Body of pancreas (tissue), 4 donors: ENCODE data around the gene TCFL5. TPM values are rescaled to one million over a fixed set of nuclear protein-coding genes. Genes with fewer than 3 reads are reported as not detected.

Source experiments
- ATAC-seq: fragments of 150-250 bp; one replicate; pipeline ENCODE4 v1.9.1; 2016
- DNase-seq, 4 donors: peaks; one replicate each; pipeline ENCODE4 v3.0.0-alpha.2; 2019
- H3K27ac ChIP-seq, 4 donors: fragments of 200-600 bp; sonication (generic); 1 replicate in 3 of 4; 2 replicates in 1 of 4; pipeline versions ENCODE4 v1.5.1 to v1.6.1; 2016 to 2019; ENCODE audit warnings: mild to moderate bottlenecking in 1 of 4, mixed read lengths in 1 of 4, moderate library complexity in 1 of 4
- H3K27me3 ChIP-seq, 2 donors: fragments of 200-600 bp; sonication (generic); one replicate each; pipeline ENCODE4 v1.6.0; 2016; ENCODE audit warnings: mild to moderate bottlenecking in 1 of 2
- H3K36me3 ChIP-seq, 2 donors: fragments of 200-600 bp; sonication (generic); replicated peaks in 1 of 2; 2 replicates each; pipeline ENCODE4 v1.5.1; 2016; ENCODE audit warnings: low read depth in 2 of 2; ENCODE audit not compliant: insufficient read depth in 1 of 2
- H3K4me1 ChIP-seq: fragments of 200-600 bp; sonication (generic); one replicate; pipeline ENCODE4 v1.6.0; 2016
- H3K4me3 ChIP-seq, 2 donors: fragments of 200-600 bp; sonication (generic); 1 replicate in 1 of 2; 2 replicates in 1 of 2; pipeline ENCODE4 v1.5.1; 2016 to 2019
- H3K9me3 ChIP-seq, 3 donors: fragments of 200-600 bp; sonication (generic); 1 replicate in 2 of 3; 2 replicates in 1 of 3; pipeline ENCODE4 v1.5.1; 2016
- CTCF ChIP-seq, 7 experiments: fragments of 450-650 bp in 4 of 7; fragments of 200-600 bp in 3 of 7; sonication (generic) in 3 of 7; IDR thresholded peaks; one replicate each; pipeline ENCODE4 v1.5.1; 2016 to 2019; ENCODE audit warnings: antibody characterized with exemption in 7 of 7
- POLR2A ChIP-seq, 3 donors: fragments of 450-650 bp; IDR thresholded peaks; one replicate each; pipeline ENCODE4 v1.6.1; 2016; ENCODE audit warnings: antibody characterized with exemption in 3 of 3, mild to moderate bottlenecking in 2 of 3
- WGBS, 2 donors: methylation state at CpG; one replicate each; pipeline ENCODE4 v1.1.5; 2017; 5-methylcytosine and 5-hydroxymethylcytosine counted together
- intact Hi-C: fragments of 100-400 bp; cut with DNase I; formaldehyde crosslinking; loops from one replicate; pipeline ENCODE4 v1.15.1; 2023
- total RNA-seq, 2 donors: library from RNA; depleted of rRNA; stranded (reverse); fragments of >200 nt; gene quantifications; one replicate each; pipeline ENCODE4 v1.1.0, GENCODE V29; 2016

The TCFL5 gene
- total RNA-seq, 2 donors from 2014 or later, result 2.0 to 7.5 TPM

- peak overlapping the region in 1 of 4 donors; percentile 7 for H3K27ac ChIP-seq
- ATAC-seq, result no peak
- DNase-seq, result no peak
- no peaks in the 10 kb centered on the region for H3K9me3 ChIP-seq
- H3K27me3 ChIP-seq, result no peaks in the 10 kb centered on the region
- intact Hi-C loops, result no loop called here
- peaks cover 10% of the 10 kb centered on the region for H3K4me1 ChIP-seq
- WGBS, 2 donors, result 74 to 79% methylated on average over 7 of the region's 7 CpGs
- no peak overlapping the region for H3K4me3 ChIP-seq
- peaks cover 10 to 24% of the 10 kb centered on the region in 2 donors for H3K36me3 ChIP-seq
- TF ChIP-seq POLR2A (IDR thresholded peaks at IDR 0.05), result no peak
- no peak for TF ChIP-seq CTCF (IDR thresholded peaks at IDR 0.05)
These were observed 25.1 kb upstream of the TCFL5 start for GRCh38 chr20:62886709-62887058.

GRCh38 chr20:62885896-62886708 lies 24.5 kb upstream of the TCFL5 start:
- H3K36me3 ChIP-seq, result peaks cover 14 to 25% of the 10 kb centered on the region in 2 donors
- H3K27me3 ChIP-seq, result no peaks in the 10 kb centered on the region
- H3K4me3 ChIP-seq, result no peak overlapping the region
- H3K27ac ChIP-seq, result no peak overlapping the region
- ATAC-seq (no peak), DNase-seq (no peak)
- H3K4me1 ChIP-seq, result peaks cover 10% of the 10 kb centered on the region
- intact Hi-C loops, result no loop called here
- WGBS, 2 donors, result 82 to 83% methylated on average over 14 to 20 of the region's 23 CpGs
- TF ChIP-seq POLR2A (IDR thresholded peaks at IDR 0.05) (no peak), CTCF (IDR thresholded peaks at IDR 0.05) (no peak)
- no peaks in the 10 kb centered on the region for H3K9me3 ChIP-seq

GRCh38 chr20:62885046-62885895 lies 23.6 kb upstream of the TCFL5 start:
- H3K4me1 ChIP-seq, result peaks cover 10% of the 10 kb centered on the region
- TF ChIP-seq POLR2A (IDR thresholded peaks at IDR 0.05) (no peak), CTCF (IDR thresholded peaks at IDR 0.05) (no peak)
- DNase-seq (no peak), ATAC-seq (no peak)
- no peaks in the 10 kb centered on the region for H3K9me3 ChIP-seq
- no peak overlapping the region for H3K27ac ChIP-seq
- no peak overlapping the region for H3K4me3 ChIP-seq
- no peaks in the 10 kb centered on the region for H3K27me3 ChIP-seq
- peaks cover 14 to 20% of the 10 kb centered on the region in 2 donors for H3K36me3 ChIP-seq
- 81 to 83% methylated on average over 20 of the region's 20 CpGs for WGBS, 2 donors
- intact Hi-C loops, result no loop called here

- Histone ChIP-seq H3K27me3 (no peaks in the 10 kb centered on the region), H3K4me3 (no peak overlapping the region), H3K9me3 (no peaks in the 10 kb centered on the region), H3K36me3 (peaks cover 13 to 14% of the 10 kb centered on the region in 2 donors), H3K4me1 (peaks cover 10% of the 10 kb centered on the region), H3K27ac (no peak overlapping the region)
- no peak for ATAC-seq
- intact Hi-C loops, result no loop called here
- TF ChIP-seq POLR2A (IDR thresholded peaks at IDR 0.05), result no peak
- TF ChIP-seq CTCF (IDR thresholded peaks at IDR 0.05), result no peak
- 77 to 78% methylated on average over 8 of the region's 8 CpGs for WGBS, 2 donors
- no peak for DNase-seq
These were observed 22.9 kb upstream of the TCFL5 start for GRCh38 chr20:62884556-62884955.
